Fibroblast of pulmonary artery (primary cell): ENCODE data around the gene SLC30A4.

ENCODE experiments used
- DNase-seq: peaks from one replicate; pipeline ENCODE4 v3.0.0-alpha.2; 2010; ENCODE audit warnings: low read depth
- H3K4me3 ChIP-seq: replicated peaks from 2 replicates; pipeline ENCODE4 v1.5.1; 2011; ENCODE audit warnings: low read depth, mild to moderate bottlenecking, control low read depth, low read length, moderate library complexity
- TF ChIP-seq, protein P1 (sequence below): IDR thresholded peaks from 2 replicates; pipeline ENCODE4 v1.5.1; 2011; ENCODE audit warnings: mild to moderate bottlenecking, control low read depth, low read length, inconsistent platforms; ENCODE audit errors: missing control alignments

The SLC30A4 gene

GRCh38 chr15:45448066-45448915, 74.3 kb downstream of the SLC30A4 start:
- TF ChIP-seq, protein P1, sequence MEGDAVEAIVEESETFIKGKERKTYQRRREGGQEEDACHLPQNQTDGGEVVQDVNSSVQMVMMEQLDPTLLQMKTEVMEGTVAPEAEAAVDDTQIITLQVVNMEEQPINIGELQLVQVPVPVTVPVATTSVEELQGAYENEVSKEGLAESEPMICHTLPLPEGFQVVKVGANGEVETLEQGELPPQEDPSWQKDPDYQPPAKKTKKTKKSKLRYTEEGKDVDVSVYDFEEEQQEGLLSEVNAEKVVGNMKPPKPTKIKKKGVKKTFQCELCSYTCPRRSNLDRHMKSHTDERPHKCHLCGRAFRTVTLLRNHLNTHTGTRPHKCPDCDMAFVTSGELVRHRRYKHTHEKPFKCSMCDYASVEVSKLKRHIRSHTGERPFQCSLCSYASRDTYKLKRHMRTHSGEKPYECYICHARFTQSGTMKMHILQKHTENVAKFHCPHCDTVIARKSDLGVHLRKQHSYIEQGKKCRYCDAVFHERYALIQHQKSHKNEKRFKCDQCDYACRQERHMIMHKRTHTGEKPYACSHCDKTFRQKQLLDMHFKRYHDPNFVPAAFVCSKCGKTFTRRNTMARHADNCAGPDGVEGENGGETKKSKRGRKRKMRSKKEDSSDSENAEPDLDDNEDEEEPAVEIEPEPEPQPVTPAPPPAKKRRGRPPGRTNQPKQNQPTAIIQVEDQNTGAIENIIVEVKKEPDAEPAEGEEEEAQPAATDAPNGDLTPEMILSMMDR, result no peak
- DNase-seq, result no peak
- H3K4me3 ChIP-seq, result no peak overlapping the region

DNA sequence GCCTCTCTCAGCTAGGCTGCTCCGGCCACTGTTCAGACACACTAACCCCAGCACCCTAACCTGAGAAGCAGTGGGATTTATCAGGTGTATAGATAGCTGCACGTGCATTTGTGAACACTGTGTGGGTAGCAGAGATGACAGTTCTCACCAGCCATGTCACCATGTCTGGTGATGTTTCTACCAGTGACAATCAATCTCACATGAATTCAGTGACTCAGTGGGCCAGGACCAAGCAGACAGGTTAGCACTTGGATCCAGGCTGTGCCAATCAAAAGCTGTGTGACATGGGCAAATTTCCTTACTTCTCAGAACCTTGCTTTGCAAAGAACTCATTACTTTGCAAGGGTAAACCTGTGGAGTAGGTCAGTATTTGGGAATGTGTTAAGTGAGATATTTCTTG, 78.9 kb downstream of the SLC30A4 start:
- DNase-seq, result no peak
- TF ChIP-seq, protein P1, result no peak

DNA sequence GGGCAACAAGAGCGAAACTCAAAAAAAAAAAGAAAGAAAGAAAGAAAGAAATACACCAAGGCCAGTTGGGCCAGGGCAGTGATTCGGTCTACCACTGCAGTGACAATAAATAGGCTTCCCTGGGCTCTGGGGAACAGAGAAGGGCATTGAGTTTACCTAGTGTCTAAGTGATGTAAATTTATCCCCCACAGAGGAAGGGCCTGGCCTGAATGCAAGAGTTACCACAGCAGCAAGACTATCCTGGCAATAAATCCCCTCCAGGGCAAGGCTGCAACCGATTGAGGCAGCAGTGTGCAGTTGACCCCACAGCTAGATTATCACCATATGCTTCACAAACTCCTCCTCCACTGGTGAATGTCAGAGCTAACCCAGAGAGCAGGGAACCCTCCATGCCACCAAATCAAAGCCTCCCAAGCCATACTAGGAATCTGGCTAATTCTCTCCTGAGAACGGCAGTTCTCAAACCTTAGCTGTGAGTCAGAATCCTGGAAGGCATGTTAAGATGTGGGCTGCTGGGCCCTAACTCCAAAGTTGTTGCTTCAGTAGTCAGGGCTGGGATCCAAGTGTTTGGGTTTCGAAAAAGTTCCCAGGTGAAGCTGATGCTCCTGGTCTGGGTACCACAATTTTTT, 79.9 kb downstream of the SLC30A4 start:
- H3K4me3 ChIP-seq, result no peak overlapping the region
- DNase-seq, result peak; percentile 42
- TF ChIP-seq, protein P1, result no peak

More for the DNA sequence above, 78.9 kb downstream of the SLC30A4 start:
- H3K4me3 ChIP-seq, result no peak overlapping the region

GRCh38 chr15:45441686-45442085, 80.9 kb downstream of the SLC30A4 start:
- no peak overlapping the region for H3K4me3 ChIP-seq
- TF ChIP-seq, protein P1, result no peak
- no peak for DNase-seq

- TF ChIP-seq, protein P1, result no peak
- no peak for DNase-seq
- no peak overlapping the region for H3K4me3 ChIP-seq
These were observed 81.5 kb downstream of the SLC30A4 start for GRCh38 chr15:45441036-45441435.

- TF ChIP-seq, protein P1, result no peak
- no peak for DNase-seq
- H3K4me3 ChIP-seq, result no peak overlapping the region
These were observed 82.9 kb downstream of the SLC30A4 start for GRCh38 chr15:45439521-45440260.
